Transverse colon (tissue), 4 donors: Measurements from ENCODE around the gene BCAN. TPM values are rescaled to one million over a fixed set of nuclear protein-coding genes. Genes with fewer than 3 reads are reported as not detected.

Experiments used
- DNase-seq: peaks from one replicate; pipeline ENCODE4 v3.0.0-alpha.2; 2019
- H3K27ac ChIP-seq, 4 donors: fragments of 200-600 bp; sonication (generic); 2 replicates each; pipeline ENCODE4 v1.5.1; 2016 to 2018; ENCODE audit warnings: inconsistent platforms in 4 of 4
- H3K27me3 ChIP-seq: fragments of 200-600 bp; sonication (generic); 2 replicates; pipeline ENCODE4 v1.5.1; 2017; ENCODE audit warnings: inconsistent platforms
- H3K36me3 ChIP-seq, 4 donors: fragments of 200-600 bp; sonication (generic); 2 replicates each; pipeline ENCODE4 v1.5.1; 2017 to 2019; ENCODE audit warnings: inconsistent platforms in 4 of 4
- H3K4me1 ChIP-seq, 4 donors: fragments of 200-600 bp; sonication (generic); 2 replicates each; pipeline ENCODE4 v1.5.1; 2017 to 2020; ENCODE audit warnings: inconsistent platforms in 4 of 4
- H3K4me3 ChIP-seq, 4 donors: fragments of 200-600 bp; sonication (generic); 1 replicate in 1 of 4; 2 replicates in 3 of 4; pipeline versions ENCODE4 v1.5.1 to v1.6.1; 2017 to 2019; ENCODE audit warnings: inconsistent platforms in 4 of 4
- H3K9me3 ChIP-seq, 2 donors: fragments of 200-600 bp; sonication (generic); 2 replicates each; pipeline ENCODE4 v1.5.1; 2017 to 2019; ENCODE audit warnings: inconsistent platforms in 2 of 2
- CTCF ChIP-seq, 5 experiments: fragments of 200-600 bp in 3 of 5; fragments of 450-650 bp in 2 of 5; sonication (generic) in 3 of 5; IDR thresholded peaks; 1 replicate in 2 of 5; 2 replicates in 3 of 5; pipeline ENCODE4 v1.5.1; 2016 to 2017; ENCODE audit warnings: antibody characterized with exemption in 5 of 5, inconsistent platforms in 3 of 5, mild to moderate bottlenecking in 2 of 5, moderate library complexity in 1 of 5
- EP300 ChIP-seq: sonication (generic); formaldehyde crosslinking; IDR thresholded peaks from one replicate; pipeline ENCODE4 v1.6.1; 2017; ENCODE audit warnings: antibody characterized with exemption, low read depth
- POLR2A ChIP-seq: fragments of 450-650 bp; IDR thresholded peaks from one replicate; pipeline ENCODE4 v1.6.1; 2016; ENCODE audit warnings: antibody characterized with exemption, mild to moderate bottlenecking, moderate library complexity
- POLR2AphosphoS5 ChIP-seq, 3 donors: sonication (generic); formaldehyde crosslinking; IDR thresholded peaks; one replicate each; pipeline ENCODE4 v1.6.1; 2016; ENCODE audit warnings: antibody characterized with exemption in 3 of 3
- WGBS, 2 donors: methylation state at CpG; one replicate each; pipeline ENCODE4 v1.1.5; 2018; ENCODE audit warnings: low coverage in 1 of 2; 5-methylcytosine and 5-hydroxymethylcytosine counted together
- in situ Hi-C, 4 donors: fragments of 200-750 bp; cut with MboI; loops; one replicate each; pipeline versions ENCODE4 v1.15.0 to v1.15.1; 2017; ENCODE audit warnings: low sequenced_read_pairs in 3 of 4, low pct_ligation_motif_present in 1 of 4, low pct_unique_long_range_greater_than_20kb in 1 of 4
- intact Hi-C: fragments of 100-400 bp; cut with DNase I; formaldehyde crosslinking; loops from one replicate; pipeline ENCODE4 v1.15.1; 2023; ENCODE audit warnings: low total_unique reads
- total RNA-seq, 4 donors: library from RNA; depleted of rRNA; stranded (reverse); fragments of >200 nt; gene quantifications; one replicate each; pipeline ENCODE4 v1.1.0, GENCODE V29; 2016

Gene BCAN
- total RNA-seq, 4 donors from 2014 or later, result 0.55 to 0.95 TPM; not detected in 2

DNA sequence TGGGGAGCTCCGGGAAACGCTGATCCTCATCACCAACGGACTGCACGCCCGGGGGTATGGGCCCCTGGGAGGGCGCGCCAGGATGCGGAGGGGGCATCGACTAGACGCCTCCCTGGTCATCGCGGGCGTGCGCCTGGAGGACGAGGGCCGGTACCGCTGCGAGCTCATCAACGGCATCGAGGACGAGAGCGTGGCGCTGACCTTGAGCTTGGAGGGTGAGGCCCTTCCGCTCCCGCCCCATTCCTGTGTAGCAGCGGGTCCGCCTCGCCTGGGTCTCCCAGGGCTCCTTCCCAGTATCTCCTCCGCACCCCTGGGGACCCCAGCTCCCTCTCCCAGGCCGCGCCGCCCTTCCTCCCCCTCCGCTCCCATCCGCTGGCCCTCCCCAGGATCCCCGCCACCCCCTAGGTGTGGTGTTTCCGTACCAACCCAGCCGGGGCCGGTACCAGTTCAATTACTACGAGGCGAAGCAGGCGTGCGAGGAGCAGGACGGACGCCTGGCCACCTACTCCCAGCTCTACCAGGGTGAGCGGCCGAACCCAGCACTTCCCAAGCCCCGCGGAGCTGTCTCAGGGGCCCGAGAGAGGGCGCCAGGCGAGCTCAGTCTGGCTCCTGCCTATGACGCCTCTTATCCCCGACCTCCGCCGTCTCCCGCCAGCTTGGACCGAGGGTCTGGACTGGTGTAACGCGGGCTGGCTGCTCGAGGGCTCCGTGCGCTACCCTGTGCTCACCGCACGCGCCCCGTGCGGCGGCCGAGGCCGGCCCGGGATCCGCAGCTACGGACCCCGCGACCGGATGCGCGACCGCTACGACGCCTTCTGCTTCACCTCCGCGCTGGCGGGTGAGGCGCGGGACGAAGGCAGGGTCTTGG is 17.7 kb upstream of the BCAN start:
- Histone ChIP-seq H3K9me3 (no peaks in the 10 kb centered on the region), H3K27me3 (peaks cover 92% of the 10 kb centered on the region), H3K4me1 (peaks cover 16 to 25% (median 22%) of the 10 kb centered on the region in 4 donors), H3K4me3 (peak overlapping the region in 3 of 4 donors; percentile 8 to 44 (median 32)), H3K27ac (no peak overlapping the region), H3K36me3 (no peaks in the 10 kb centered on the region)
- DNase-seq, result peak; percentile 47
- no peak for TF ChIP-seq POLR2A
- TF ChIP-seq CTCF (IDR thresholded peaks at IDR 0.05), result peak in 4 of 5 experiments; percentile 23 to 28 (median 27)
- in situ Hi-C loops (loop anchor here in 1 of 4 donors (25.0 kb wide), 1 partner anchor 237 kb away; no protein-coding TSS in a partner anchor), intact Hi-C loops (loop anchor here (5.0 kb wide), 1 partner anchor 33 kb away; no protein-coding TSS in a partner anchor)
- 2% methylated on average over 73 of the region's 87 CpGs; no CpG with 5 or more reads in 1 of the 2 donors for WGBS, 2 donors

GRCh38 chr1:156624814-156625435 is 17.0 kb upstream of the BCAN start:
- H3K9me3 ChIP-seq, result no peaks in the 10 kb centered on the region
- peaks cover 16 to 25% (median 22%) of the 10 kb centered on the region in 4 donors for H3K4me1 ChIP-seq
- intact Hi-C loops, result loop anchor here (5.0 kb wide), 1 partner anchor 32 kb away; no protein-coding TSS in a partner anchor
- peak overlapping the region in 3 of 4 donors; percentile 8 to 44 (median 32) for H3K4me3 ChIP-seq
- peaks cover 91% of the 10 kb centered on the region for H3K27me3 ChIP-seq
- WGBS, 2 donors, result 6% methylated on average over 53 of the region's 55 CpGs; no CpG with 5 or more reads in 1 of the 2 donors
- DNase-seq, result no peak
- H3K36me3 ChIP-seq, result no peaks in the 10 kb centered on the region
- in situ Hi-C loops, result loop anchor here in 1 of 4 donors (25.0 kb wide), 1 partner anchor 238 kb away; no protein-coding TSS in a partner anchor
- no peak overlapping the region for H3K27ac ChIP-seq
- no peak for TF ChIP-seq POLR2AphosphoS5 (IDR thresholded peaks at IDR 0.05)
- no peak for TF ChIP-seq CTCF (IDR thresholded peaks at IDR 0.05)
- TF ChIP-seq POLR2A, result no peak
- no peak for TF ChIP-seq EP300

GRCh38 chr1:156625436-156626078 is 16.4 kb upstream of the BCAN start:
- Histone ChIP-seq H3K4me1 (peaks cover 16 to 25% (median 22%) of the 10 kb centered on the region in 4 donors), H3K36me3 (no peaks in the 10 kb centered on the region), H3K27me3 (peaks cover 91% of the 10 kb centered on the region), H3K4me3 (peak overlapping the region in 2 of 4 donors; percentile 32 to 44), H3K27ac (no peak overlapping the region), H3K9me3 (no peaks in the 10 kb centered on the region)
- peak; percentile 61 for DNase-seq
- TF ChIP-seq CTCF (IDR thresholded peaks at IDR 0.05), result peak; percentile 74 to 84 (median 79)
- no peak for TF ChIP-seq POLR2A
- TF ChIP-seq EP300, result no peak
- TF ChIP-seq POLR2AphosphoS5 (IDR thresholded peaks at IDR 0.05), result no peak
- intact Hi-C loops, result no loop called here
- in situ Hi-C loops, result no loop called here
- 4% methylated on average over 44 of the region's 45 CpGs; no CpG with 5 or more reads in 1 of the 2 donors for WGBS, 2 donors

DNA sequence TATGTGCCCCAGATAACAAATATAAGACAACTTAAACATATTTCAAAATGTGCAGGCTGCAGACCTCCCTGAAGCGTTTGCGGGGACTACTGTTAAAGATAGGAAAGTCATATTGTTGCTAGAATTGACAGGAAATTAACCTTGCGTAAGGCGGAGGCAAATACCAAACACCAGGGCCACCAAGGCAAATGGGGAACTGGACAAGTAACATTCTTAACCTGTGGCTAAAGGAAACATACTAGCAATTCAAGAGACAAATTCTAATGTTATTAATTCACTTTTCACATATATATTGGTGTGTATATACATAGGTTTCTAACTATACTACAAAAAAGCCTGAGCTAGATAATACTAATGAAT is 15.9 kb upstream of the BCAN start:
- no peak overlapping the region for H3K4me3 ChIP-seq
- peaks cover 16 to 25% (median 22%) of the 10 kb centered on the region in 4 donors for H3K4me1 ChIP-seq
- TF ChIP-seq POLR2A, result no peak
- TF ChIP-seq CTCF (IDR thresholded peaks at IDR 0.05), result peak in 1 of 5 experiments; percentile 12
- in situ Hi-C loops, result no loop called here
- DNase-seq, result no peak
- intact Hi-C loops, result no loop called here
- H3K27ac ChIP-seq, result no peak overlapping the region
- peaks cover 91% of the 10 kb centered on the region for H3K27me3 ChIP-seq
- H3K9me3 ChIP-seq, result no peaks in the 10 kb centered on the region
- WGBS, 2 donors, result 37 to 47% methylated on average over 4 of the region's 4 CpGs
- H3K36me3 ChIP-seq, result no peaks in the 10 kb centered on the region
